GM23248 (cell line): ENCODE results near the gene MMEL1.

Experiments
- EZH2 ChIP-seq: fragments of 200-600 bp; sonication (generic); IDR thresholded peaks from 2 replicates; pipeline ENCODE4 v1.6.1; 2018; ENCODE audit warnings: antibody characterized with exemption, mild to moderate bottlenecking; ENCODE audit not compliant: insufficient read depth, poor library complexity, severe bottlenecking
- EZH2phosphoT487 ChIP-seq: fragments of 200-600 bp; sonication (generic); IDR thresholded peaks from 2 replicates; pipeline ENCODE4 v1.6.1; 2018; ENCODE audit warnings: antibody characterized with exemption, moderate library complexity, mild to moderate bottlenecking, low read depth; ENCODE audit not compliant: insufficient read depth

DNA sequence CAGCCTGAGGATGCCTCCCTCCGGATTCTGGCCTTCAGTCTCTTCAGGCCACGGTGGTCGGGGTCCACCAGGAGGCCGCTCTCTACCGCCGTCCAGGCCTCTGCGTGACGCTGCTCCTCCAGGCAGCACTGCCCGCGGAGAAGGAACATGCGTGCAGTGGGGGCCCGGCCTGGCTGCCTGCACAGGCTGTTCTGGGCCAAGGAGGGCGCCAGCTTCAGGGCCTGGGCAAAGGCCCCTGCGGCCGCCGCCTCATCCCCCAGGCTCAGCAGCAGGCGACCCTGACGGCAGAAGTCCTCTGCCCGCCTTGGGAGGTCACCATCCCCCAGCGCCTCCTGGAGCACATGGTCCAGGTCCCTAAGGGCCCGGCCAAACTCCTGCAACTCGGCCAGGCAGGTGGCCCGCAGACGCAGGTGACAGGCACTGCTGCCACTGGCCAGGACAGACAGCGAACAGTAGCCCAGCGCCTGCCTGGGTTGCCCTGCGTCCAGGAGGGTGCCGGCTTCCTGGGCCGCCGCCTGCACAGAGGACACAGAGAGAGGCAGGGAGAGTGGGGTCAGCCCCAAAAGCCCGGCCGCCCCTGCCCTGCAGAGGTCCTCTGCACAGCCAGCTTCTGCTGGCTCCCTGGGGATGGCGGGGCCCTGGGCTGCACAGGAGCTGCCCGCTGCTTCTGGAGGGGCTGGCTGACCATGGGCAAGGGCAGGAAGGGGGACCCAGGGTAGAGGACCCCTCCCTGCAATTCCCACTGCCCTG, 8.7 kb upstream of the MMEL1 start:
- TF ChIP-seq EZH2phosphoT487: no peak
- no peak for TF ChIP-seq EZH2
